K562 (cell line): ENCODE results near the gene VMP1. TPM values are rescaled to one million over a fixed set of nuclear protein-coding genes. Genes with fewer than 3 reads are reported as not detected.

Experiments
- CBFA2T2 ChIP-seq: fragments of 450-650 bp; conservative IDR thresholded peaks from 2 replicates; pipeline ENCODE4 v1.6.1; 2017; ENCODE audit warnings: mild to moderate bottlenecking
- DPF2 ChIP-seq: fragments of 450-650 bp; IDR thresholded peaks from 2 replicates; pipeline ENCODE4 v1.6.1; 2016
- KLF13 ChIP-seq: fragments of 450-650 bp; IDR thresholded peaks from 2 replicates; pipeline ENCODE4 v1.6.1; 2016; ENCODE audit warnings: missing genetic modification characterization, low read depth, mild to moderate bottlenecking, missing compliant biosample characterization, moderate library complexity, borderline replicate concordance
- POLR2A ChIP-seq: fragments of 450-650 bp; conservative IDR thresholded peaks from 2 replicates; pipeline ENCODE4 v1.6.1; 2016
- ZBTB11 ChIP-seq, 3 experiments: fragments of 200-800 bp in 1 of 3; fragments of 250-450 bp in 1 of 3; fragments of 450-650 bp in 1 of 3; sonication (Bioruptor Pico) in 1 of 3; sonication (Bioruptor generic) in 1 of 3; formaldehyde crosslinking in 1 of 3; IDR thresholded peaks; 2 replicates each; pipeline versions ENCODE4 v1.6.1 to v1.8.0; 2016 to 2022; ENCODE audit warnings: mild to moderate bottlenecking in 2 of 3, missing genetic modification characterization in 2 of 3, missing compliant biosample characterization in 1 of 3, moderate library complexity in 1 of 3
- ZBTB40 ChIP-seq, 2 experiments: fragments of 450-650 bp in 1 of 2; sonication (generic) in 1 of 2; formaldehyde crosslinking in 1 of 2; IDR thresholded peaks; 2 replicates each; pipeline versions ENCODE4 v1.7.1 to v1.9.0; 2016 to 2022; ENCODE audit warnings: inconsistent platforms in 1 of 2, mild to moderate bottlenecking in 1 of 2, missing genetic modification reagents in 1 of 2
- ZNF143 ChIP-seq: sonication (generic); formaldehyde crosslinking; IDR thresholded peaks from 2 replicates; pipeline ENCODE4 v1.9.0; 2022; ENCODE audit warnings: mild to moderate bottlenecking, missing genetic modification reagents
- ZNF778 ChIP-seq: fragments of 450-650 bp; formaldehyde crosslinking; IDR thresholded peaks from 2 replicates; pipeline ENCODE4 v1.4.0; 2020; ENCODE audit warnings: mild to moderate bottlenecking, moderate library complexity
- polyA plus RNA-seq, 8 experiments: library from polyadenylated mRNA; depleted of rRNA in 4 of 8; stranded (reverse) in 5 of 8; unstranded in 3 of 8; fragments of >200 nt; fragmentation: Nextera tagmentation in 2 of 8; fragmentation: Illumina TruSeq in 1 of 8; extraction: Ambion mirVana in 2 of 8; extraction: Trizol in 1 of 8; gene quantifications; 2 replicates each; pipeline versions ENCODE4 v1.2.1 to v1.2.3, GENCODE V29; 2011 to 2014; ENCODE audit warnings: inconsistent platforms in 1 of 8, missing spikeins in 1 of 8
- total RNA-seq, 7 experiments: library from RNA; depleted of rRNA in 6 of 7; stranded (reverse); fragments of >200 nt in 6 of 7; fragmentation: Illumina TruSeq in 2 of 7; extraction: Trizol in 2 of 7; gene quantifications; 2 replicates each; pipeline versions ENCODE4 v1.2.1 to v1.2.3, GENCODE V29; 2011 to 2021; ENCODE audit warnings: low replicate concordance in 1 of 7
- TF ChIP-seq, protein P1 (sequence below): sonication (generic); formaldehyde crosslinking; IDR thresholded peaks from 2 replicates; pipeline ENCODE4 v1.9.0; 2022; ENCODE audit warnings: mild to moderate bottlenecking, missing genetic modification reagents

The VMP1 gene
- total and polyA plus RNA-seq, 9 of the 15 experiments (the other 6 are each of a cell fraction or from before 2014, with no cell fraction given), result 123 to 304 (median 151) TPM

- TF ChIP-seq ZBTB11 (CRISPR knock-in tag; IDR thresholded peaks at IDR 0.05), result peak; percentile 62 to 98 (median 96)
- no peak for TF ChIP-seq ZNF143 (CRISPR knock-in tag)
- TF ChIP-seq DPF2, result no peak
- TF ChIP-seq, protein P1, sequence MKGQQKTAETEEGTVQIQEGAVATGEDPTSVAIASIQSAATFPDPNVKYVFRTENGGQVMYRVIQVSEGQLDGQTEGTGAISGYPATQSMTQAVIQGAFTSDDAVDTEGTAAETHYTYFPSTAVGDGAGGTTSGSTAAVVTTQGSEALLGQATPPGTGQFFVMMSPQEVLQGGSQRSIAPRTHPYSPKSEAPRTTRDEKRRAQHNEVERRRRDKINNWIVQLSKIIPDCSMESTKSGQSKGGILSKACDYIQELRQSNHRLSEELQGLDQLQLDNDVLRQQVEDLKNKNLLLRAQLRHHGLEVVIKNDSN (CRISPR knock-in tag), result no peak
- TF ChIP-seq CBFA2T2, result no peak
- peak; percentile 98 for TF ChIP-seq ZBTB40 (IDR thresholded peaks at IDR 0.05)
- no peak for TF ChIP-seq ZBTB40 (CRISPR knock-in tag; IDR thresholded peaks at IDR 0.05)
- TF ChIP-seq POLR2A, result peak; percentile 99
- no peak; the same call in 1 of the 2 replicates for TF ChIP-seq KLF13 (tag)
- no peak for TF ChIP-seq ZNF778 (CRISPR knock-in tag)
Measured at GRCh38 chr17:59707149-59707970, at the start of gene VMP1, which contains the start of gene PTRH2 (continued).
